Epithelial cell of prostate (primary cell): ENCODE results near the gene BCL6.

Source experiments
- DNase-seq: peaks from one replicate; pipeline ENCODE4 v3.0.0-alpha.2; 2011; ENCODE audit warnings: low read depth, low spot score
- H3K27ac ChIP-seq: fragments of 450-650 bp; 2 replicates; pipeline ENCODE4 v1.5.1; 2017; ENCODE audit warnings: mild to moderate bottlenecking

Gene BCL6

DNA sequence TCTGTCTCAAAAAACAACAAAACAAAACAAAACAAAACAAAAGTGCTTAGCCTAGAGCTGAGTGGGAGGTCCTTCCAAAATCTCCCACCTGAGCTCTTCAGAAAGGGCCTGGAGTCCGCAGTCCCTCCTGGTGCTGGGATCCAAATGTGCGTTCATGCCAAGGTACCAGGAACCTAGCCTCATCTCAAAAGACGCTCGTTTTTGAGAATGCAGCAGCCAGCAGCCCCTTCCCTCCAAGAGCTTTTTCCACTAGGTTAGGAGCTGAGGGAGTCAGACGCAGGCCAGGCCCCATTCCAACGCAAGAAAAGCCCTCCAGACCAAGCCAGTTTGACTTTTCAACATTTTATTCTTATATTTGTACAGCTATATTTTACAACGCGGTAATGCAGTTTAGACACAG is 24.2 kb downstream of the BCL6 start:
- no peak overlapping the region for H3K27ac ChIP-seq
- DNase-seq: no peak

DNA sequence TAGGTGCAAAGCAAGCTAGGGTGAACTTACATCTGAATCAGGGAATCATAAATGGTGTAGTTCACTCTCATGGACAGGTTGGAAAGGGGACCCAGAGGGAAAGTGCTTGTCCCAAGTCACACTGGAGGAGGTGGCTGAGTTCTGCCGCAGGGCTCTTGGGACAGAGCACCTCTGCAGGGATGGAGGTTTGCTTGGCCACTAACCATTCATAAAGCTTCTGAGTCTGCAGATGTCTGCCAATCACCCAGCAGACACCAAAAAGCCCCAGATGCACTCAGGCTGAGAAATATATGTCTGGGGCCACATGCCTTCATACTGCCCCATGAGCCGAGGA is 25.0 kb downstream of the BCL6 start:
- H3K27ac ChIP-seq: no peak overlapping the region
- DNase-seq: no peak

DNA sequence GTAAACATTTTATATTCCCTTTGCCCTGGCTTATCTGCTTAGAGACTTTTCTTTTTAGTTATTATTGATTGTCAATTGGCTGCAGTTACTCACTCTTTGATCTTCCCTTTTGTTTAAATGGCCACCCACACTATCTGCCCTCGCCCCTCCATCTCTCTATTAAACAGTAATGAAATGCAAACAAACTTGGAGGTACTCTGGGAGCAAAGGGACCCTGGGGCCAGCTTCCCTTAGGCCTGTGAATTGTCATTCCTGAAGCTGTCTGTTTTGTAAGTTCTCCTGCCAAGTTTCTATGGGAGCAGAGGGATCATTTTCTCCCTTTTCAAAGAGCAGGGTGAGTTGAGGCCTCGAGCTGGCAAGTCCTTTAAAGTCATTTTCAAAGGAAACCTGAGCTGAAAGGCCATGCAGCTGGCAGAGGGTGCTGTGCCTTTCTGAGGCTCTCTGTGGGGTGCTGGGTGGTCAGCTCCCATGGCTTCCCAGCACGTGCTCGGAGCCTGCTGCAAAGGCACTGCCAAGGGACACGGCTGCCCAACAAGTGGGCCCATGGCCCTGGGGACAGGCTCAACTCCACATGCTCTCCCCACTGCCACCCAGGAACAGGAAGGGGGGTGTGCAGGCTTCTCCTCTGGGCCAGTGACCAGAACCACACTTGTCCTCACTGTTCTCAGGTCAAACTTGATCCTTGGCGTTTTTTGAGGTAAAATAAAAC is 25.5 kb downstream of the BCL6 start:
- no peak overlapping the region for H3K27ac ChIP-seq

DNA sequence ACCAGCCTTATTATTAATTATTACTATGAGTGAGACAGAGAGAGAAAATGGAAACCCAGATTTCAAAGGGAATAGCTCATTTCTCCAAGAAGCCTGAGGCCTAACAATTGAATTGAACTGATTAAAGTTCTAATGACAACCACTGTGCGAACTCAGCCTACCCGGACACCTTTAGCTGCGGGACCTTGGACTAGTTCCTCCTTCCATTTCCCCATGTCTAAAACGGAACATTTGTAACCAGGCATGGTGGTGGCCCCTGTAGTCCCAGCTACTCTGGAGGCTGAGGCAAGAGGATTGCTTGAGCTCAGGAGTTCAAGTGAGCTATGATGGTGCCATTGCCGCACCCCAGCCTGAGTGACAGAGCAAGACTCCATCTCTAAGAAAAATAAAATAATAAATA is 26.5 kb downstream of the BCL6 start:
- no peak overlapping the region for H3K27ac ChIP-seq
- DNase-seq: no peak

More for the DNA sequence above, 25.5 kb downstream of the BCL6 start:
- no peak for DNase-seq

DNA sequence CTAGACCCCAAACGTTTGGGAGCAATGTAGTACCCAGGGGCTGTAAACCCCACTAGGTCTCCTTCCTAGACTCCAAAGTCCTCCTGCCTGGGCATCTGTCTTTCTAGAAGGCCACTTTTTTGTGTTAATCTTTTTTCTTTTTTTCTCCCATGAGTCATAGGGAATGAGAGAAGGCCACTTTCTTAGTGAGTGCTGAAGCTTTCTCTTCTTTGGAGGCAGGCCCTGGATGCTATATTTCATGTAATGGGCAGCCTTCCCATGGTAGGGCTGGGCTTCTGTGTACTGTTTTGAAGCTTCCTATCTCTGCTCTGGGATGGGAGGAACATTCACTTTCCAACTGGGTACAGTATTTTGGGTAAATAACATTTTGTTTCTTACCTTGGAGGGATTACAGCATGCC is 27.7 kb downstream of the BCL6 start:
- DNase-seq: no peak
- H3K27ac ChIP-seq: no peak overlapping the region

DNA sequence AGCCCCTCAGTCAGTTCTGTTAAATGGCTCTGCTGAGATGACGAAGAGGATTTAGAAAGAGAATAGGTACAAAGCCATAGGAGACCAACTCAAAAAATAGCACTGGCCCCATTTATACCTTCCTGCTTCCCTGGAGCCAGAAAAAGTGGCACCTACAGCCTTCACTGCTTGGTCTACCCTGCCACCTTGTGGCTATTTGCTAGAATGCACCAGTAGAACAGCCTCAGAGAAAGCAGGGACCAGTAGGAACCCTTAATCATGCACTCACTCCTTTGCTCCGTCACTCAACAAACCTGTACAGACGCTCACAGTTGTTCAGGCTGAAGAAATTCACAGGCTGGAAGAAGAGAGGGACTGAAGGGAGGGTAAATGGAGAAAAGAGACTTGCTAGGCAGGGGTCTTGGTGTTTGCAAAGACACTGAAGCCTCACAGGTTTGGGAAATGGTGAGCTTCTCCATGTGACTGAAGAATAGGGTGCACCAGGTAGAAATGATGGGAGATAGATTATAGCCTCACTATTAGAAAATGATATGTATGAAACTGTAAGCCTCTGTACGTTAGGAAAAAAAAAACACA is 30.8 kb downstream of the BCL6 start:
- no peak overlapping the region for H3K27ac ChIP-seq
- DNase-seq: peak; percentile 24

DNA sequence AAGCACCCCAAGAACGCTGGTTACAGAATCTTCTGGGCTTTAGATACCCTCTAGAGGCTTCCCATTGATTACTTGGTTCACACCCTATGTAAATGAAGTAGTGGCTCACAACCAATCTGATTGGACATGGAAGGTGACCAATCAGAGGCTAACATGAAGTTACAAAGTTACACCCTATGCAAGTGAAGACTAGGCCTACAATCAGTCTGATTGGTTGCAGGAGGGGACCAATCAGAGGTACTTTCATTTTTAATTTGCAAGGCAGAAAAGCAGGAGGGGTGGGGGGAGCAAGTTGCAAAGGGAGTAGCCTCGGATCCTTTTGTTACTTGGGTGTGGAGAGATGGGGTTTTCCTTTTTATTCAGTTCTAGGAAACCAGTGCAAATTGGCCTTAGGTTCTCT is 31.8 kb downstream of the BCL6 start:
- DNase-seq: no peak
- no peak overlapping the region for H3K27ac ChIP-seq

DNA sequence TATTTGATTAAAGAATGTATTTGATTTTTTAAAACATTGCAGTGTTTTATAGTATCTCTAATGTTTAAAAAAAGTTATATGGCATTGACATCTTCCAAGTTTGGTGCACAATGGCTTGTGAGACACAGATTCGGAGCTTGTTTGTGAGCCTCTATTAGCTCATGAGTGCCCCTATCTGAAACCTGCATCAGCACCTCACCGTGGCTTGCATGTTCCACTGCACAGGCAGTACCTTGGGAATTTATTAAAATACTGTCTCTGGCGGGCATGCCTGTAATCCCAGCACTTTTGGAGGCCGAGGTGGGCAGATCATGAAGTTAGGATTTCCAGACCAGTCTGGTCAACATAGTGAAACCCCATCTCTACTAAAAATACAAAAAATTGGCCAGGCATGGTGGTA is 36.1 kb downstream of the BCL6 start:
- no peak for DNase-seq

DNA sequence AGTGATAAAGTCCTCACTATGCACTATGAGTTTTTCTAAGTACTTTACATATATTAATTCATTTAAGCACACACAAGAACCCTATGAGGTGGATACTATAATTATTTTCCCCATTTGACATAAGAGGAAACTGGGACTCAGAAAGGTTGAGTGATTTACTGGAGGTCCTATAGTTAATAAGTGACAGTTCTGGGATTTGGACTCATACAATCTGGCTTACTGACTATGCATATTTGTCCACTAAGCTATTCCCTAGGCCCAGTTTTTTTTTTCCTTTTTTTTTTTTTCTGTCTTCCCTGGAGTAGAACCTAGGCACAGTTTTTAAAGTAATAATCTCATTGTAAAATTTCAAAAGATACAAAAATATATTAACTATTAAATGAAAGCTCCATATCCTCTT is 36.6 kb downstream of the BCL6 start:
- no peak for DNase-seq
- H3K27ac ChIP-seq: no peak overlapping the region

More for the DNA sequence above, 36.1 kb downstream of the BCL6 start:
- no peak overlapping the region for H3K27ac ChIP-seq

DNA sequence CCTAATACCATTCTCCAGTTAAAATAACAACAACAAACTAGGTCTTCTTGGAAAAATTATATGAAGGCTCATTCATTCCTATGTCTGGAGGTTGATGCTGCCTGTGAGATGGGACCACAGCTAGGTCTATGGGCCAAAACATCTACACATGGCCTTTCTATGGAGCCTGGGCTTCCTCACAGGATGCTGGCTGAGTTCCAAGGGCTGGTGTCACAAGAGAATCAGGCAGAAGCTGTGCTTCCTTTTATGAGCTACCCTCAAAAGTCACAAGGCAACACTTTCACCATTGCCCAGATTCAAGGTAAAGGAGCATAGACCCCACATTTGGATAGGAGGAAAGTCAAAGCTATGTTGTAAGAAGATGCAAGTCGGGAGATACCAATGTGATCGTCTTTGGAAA is 38.3 kb downstream of the BCL6 start:
- no peak for DNase-seq
- H3K27ac ChIP-seq: no peak overlapping the region

DNA sequence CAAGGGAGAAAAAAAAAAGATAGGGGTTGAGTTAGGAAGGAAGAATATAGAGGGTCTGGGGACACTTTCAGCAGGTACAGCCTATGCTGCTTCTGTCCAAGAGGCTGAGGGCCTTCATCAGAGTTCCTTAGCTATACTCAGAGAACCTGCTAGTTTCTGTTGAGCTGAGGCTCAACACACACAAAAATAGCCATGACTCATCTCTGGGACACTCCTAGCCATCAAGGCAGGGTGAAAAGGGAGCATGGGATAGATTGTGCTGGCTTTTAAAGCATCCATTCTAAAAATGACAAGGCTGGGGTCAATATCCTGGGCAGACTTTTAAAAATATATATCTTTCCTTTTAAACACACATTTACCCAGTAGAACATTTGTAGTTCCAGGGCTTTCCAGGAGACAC is 40.1 kb downstream of the BCL6 start:
- DNase-seq: no peak

DNA sequence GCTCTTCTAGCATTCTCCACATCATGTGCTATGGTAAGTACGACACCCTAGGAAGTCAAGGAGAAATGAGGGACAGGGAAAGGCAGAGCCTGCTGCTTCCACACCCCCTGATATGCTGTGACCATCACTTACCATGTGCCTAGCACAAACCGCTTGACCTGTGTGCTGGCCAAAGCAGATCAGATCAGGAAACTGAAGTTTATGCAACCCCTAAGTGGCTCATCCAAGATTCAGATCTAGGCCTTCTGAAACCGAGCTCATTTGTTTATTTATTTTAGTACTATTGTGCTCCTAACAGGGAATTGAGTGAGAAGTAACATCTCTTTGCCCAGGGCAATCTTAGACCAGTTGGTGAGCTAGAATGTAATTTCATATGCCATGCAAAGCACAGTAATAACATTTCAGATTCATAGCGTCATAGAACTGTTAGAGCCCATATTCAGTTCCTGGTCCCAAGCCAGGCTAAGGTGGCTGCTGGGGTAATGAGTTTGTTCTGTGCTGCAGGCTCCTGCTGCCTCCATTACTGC is 42.7 kb downstream of the BCL6 start, which contains the start of gene RTP2:
Gene RTP2, minus strand, starts transcription at position 51 of the 527 bp plus-strand sequence. CDS start 429 bp downstream, outside the sequence.
- no peak within 1 kb of the TSS for H3K27ac ChIP-seq
- DNase-seq: no peak

More for the DNA sequence above, 40.1 kb downstream of the BCL6 start:
- H3K27ac ChIP-seq: no peak overlapping the region

DNA sequence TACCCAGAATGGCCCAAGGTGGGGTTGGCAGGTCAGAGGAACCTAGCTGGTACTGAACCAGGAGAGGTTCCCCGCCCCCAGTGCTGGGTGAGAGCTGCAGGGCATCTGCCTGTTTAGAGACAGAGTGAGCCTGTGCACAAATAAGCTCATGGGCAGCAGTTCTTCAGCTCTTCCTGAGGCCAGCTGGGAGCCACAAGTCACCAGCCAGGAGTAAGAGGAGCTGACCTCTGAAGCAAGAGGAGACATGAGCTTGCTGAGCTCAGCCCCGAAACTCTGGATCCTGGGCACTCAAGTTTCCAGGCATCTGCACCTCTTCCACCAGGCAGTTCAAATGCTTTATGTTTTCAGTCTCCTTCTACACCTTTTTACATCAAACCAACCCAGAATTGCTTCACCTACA is 45.0 kb downstream of the BCL6 start:
- no peak for DNase-seq
- no peak overlapping the region for H3K27ac ChIP-seq

DNA sequence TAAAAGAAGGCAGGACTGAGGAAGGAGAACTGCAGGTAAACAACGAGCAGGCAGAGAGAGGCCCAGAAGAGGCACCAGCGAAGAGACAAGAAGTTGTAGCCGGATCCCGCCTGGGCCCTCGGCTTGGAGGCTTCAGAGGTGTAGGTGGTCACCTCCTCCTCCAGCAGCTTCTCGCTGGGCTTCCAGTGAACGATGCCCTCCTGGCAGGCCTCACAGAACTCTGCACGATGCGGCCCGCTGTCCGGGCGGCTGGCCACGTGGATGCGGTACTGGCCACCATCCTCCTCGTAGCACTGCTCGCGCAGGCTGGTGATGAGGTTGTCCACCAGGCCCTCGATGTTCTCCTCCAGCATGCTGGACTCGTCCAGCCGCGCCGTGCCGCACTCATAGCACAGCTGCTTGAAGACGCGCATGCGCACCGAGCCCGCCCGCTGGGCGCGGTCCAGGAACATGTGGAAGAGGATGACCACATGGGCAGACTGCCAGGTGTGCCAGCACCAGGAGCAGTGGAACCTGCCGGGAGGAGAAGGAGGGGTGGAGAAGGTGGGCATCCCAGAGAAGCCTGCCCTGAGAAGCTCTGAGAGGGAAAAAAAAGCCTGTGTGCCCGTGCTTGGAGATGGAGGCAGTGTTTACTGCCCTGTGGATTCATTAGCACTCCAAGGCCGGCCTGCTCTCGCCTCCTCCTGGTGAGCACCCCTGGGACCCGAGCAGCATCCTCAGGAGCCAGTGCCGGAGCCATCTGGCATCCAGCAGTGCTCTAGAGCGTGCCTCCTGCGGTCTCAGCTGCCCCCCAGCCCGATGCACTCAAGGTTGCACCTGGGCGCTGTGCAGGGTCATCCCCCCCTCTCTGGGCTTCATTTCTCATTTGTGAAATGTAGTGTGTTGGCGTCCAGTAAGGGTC is 46.5 kb downstream of the BCL6 start:
- DNase-seq: no peak

DNA sequence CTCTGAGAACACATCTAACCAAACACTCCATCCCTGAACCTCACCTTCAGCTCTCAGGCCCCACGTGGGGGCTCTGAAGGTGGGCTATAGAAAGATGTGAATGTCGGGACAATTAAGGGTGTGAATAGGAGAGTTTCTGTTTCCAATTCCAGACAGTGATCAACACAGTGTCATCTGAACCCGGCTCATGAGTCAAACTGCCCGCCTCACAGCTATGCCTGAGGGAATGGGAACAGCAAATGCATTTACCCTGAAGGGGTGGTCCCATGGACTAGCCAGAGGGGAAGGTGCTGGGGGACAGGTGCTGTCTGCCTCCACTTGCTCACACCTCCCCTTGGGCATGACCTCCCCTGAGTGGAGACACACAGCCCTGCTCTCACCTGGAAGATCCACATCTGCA is 49.2 kb downstream of the BCL6 start:
- no peak for DNase-seq
- no peak overlapping the region for H3K27ac ChIP-seq

More for the DNA sequence above, 46.5 kb downstream of the BCL6 start:
- H3K27ac ChIP-seq: no peak overlapping the region

DNA sequence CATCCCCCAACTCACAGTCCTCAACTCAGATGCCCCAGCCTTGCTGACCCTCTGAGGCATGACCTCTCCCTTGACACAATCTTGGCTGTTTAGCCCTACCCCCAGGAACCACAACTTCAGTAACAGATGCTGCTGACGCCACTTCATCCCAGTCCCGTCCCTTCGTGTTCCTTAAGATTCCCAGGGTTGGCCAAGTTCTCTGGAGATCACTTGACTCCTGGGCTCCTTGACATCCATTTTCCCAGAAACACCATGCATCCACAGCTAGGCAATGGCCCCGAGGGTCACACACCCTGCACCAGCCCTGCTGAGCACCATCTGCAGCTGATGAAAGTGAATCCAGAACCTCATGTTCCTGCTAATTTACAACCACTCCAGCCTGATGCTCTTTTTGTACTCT is 49.8 kb downstream of the BCL6 start:
- DNase-seq: no peak
- H3K27ac ChIP-seq: no peak overlapping the region

DNA sequence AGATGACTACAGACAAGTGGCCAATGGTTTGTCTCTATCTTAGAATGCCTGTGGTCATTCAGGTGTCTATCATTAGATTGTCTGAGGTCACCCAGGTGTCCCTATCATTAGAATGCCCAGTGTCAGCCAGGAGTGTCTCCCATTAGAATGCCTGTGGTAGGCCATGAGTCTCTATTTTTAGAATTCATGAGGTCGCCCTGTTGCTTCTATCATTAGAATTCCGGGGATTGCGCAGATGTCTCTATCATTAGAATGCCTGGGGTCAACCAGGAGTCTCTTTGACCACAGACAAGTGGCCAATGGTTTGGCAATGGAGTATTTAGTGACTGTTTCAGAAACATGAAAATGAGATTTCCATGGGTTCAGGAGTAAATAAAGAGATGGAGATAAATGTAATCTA is 50.5 kb downstream of the BCL6 start:
- H3K27ac ChIP-seq: no peak overlapping the region

DNA sequence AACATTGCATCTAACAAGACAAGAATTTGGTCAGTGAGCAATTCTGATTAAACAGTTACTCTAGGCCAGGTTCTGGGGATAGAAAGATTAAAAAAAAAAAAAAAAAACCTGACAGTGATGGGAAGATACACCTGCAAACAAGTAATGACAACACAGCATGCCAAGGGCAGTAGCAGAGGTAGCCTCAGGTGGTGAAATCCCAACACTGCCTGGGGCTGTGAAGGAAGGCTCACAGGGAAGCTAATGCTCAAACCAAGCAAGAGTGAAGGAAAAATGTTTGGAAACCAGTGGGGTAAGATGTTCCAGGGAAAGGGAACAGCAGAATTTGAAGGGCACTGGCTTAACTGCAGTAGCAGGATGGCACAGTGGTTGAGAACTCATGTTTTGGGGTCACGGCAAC is 51.8 kb downstream of the BCL6 start:
- DNase-seq: no peak

More for the DNA sequence above, 50.5 kb downstream of the BCL6 start:
- no peak for DNase-seq

DNA sequence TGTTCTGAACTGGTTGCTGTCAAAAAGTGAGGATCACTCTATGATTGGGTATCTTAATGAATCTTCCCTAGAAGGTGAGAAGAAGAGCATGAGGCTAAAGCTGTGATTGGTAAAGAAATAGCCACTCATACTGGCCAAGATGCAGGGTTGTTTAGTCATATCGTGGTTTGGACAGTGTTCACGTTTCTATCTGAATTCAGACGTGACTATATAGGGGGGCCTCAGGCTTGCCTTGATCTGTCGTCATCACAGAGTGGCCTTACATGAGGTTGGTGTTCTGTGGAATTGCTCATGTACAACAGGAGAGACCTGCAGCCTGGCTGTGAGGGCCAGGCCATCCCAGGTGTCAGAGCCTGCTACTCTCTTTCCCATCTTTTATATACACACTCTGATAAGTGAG is 55.3 kb downstream of the BCL6 start:
- no peak for DNase-seq
- no peak overlapping the region for H3K27ac ChIP-seq

More for the DNA sequence above, 51.8 kb downstream of the BCL6 start:
- no peak overlapping the region for H3K27ac ChIP-seq

DNA sequence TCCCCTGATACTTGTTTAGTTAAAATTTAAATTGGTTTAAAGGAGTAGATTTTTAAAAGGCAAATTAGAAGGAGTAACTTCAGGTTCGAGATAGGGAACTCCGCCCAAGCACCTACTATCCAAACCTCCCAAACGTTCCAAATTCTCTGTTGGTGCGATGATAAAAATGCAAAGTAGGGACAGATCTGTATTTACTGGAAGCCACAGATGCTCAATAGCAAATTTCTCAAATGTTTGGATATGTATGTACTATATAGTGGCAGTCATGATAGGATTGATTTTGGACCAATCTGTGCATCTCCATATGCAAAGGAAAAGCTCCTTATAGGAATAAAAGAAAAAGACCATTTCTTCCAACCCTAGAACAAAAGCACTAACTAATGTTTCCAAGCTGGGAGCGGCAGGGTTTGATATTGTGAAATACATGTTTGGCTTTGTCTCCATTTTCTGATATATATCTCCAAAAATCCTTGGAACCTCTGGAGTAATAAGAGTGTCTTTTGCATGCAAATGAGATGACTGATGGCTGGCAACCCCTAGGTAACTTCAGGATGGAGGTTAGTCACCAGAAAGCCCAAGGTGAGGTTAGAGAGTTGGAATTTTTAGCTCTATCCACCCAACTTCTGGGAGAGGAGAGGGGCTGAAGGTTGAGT is 58.5 kb downstream of the BCL6 start:
- no peak overlapping the region for H3K27ac ChIP-seq
- DNase-seq: no peak
